HG02884 (cell line): Measurements from ENCODE around the gene KCNK3.
"Not testable (repeated sequence)": the region's sequence is repeated elsewhere in the genome, so short reads cannot be mapped to it uniquely, and the experiment has no call there.

Experiments used
- ATAC-seq: cut with Tn5 transposase; IDR thresholded peaks from one replicate; pipeline ENCODE4 v1.9.1; 2021; ENCODE audit warnings: mild to moderate bottlenecking, moderate library complexity; ENCODE audit not compliant: unreplicated experiment

KCNK3 gene

DNA sequence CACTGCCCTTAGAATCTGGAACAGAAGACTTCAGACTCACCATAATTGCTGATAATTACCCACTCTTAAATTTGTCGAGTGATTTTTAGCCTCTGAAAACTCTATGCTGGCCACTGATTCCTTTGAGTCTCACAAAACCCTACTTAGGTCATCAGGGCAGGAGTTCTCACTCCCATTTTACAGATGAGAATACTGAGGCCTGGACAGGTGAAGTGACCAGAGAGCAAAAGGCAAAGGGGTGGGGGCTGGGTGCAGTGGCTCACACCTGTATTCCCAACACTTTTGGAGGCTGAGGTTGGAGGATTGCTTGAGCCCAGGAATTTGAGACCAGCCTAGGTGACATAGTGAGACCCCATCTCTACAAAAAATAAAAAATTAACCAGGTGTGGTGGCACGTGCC is 36.8 kb downstream of the KCNK3 start:
- no peak for ATAC-seq

DNA sequence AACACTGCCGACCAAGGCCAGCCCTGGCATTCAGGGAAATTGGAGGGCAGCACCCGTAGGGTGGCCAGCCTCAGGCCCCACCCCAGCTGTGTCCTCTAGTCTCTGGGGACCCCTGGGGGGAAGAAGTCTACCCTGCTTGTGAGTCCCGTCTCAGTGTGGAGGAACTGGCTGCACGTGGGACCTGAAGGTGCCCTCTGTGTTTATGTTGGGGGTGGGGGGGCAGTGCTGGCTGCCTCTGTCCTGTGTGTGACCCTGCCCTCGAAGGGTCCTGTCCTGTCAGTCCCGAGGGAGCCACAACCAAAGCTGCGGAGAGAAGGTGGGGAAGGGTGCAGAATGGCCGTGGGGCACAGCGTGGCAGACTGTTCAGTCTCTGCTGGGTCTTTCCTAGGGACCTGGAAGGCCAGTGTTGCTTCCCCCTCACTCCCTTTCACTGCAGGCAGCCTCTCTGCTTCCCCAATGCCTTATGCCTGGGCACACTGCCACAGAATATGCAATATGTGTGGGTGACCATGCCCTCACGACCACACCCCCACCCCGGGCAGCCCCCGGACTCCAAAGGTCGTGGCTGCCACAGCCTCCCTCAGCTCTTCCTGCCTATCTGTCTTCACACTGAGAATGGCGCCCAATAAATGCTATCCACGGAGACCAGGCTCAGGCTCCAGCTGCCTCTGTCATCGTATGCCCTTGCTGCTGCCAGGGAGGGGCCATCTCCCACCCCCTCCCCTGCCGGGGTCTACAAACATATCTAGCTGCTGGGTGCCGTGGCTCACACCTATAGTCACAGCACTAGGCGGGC is 38.2 kb downstream of the KCNK3 start:
- no peak for ATAC-seq

DNA sequence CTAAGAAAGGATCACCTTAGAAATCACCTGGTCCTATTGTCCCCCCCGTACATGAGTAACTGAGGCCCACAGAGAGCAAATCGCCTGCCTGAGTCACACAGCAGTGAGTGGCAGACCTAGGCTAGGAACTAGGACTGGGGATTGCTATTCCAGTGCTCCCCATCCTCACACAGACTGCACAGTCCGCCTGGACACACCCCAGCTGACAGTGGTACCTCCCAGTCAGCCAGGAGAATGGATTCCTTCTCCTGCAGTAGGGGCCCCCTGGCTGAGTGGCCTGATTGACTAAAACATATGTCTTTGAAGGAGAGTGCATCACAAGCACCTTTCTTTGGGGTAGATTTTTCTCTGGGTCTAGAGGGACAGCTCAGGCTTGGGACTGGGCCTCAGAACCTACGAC is 39.2 kb downstream of the KCNK3 start:
- no peak for ATAC-seq

DNA sequence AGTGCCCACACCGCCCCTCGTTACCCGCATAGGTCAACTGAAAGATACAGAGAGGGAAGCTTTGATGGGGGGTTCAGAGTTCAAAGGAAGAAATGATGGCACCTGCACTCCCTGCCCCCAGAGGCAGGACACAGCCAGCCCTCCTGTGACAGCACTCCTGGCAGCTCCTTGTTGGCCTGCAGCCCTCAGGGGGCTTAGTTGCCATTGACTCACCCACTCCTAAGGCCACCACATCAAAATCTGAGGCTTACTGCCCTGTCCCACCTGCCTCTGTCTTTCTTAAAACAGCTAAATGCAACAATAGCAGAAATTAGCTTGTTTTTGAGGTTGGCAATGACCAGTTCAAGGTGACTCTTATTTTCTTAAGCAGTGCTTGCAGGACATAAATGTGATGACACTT is 39.9 kb downstream of the KCNK3 start:
- no peak for ATAC-seq

DNA sequence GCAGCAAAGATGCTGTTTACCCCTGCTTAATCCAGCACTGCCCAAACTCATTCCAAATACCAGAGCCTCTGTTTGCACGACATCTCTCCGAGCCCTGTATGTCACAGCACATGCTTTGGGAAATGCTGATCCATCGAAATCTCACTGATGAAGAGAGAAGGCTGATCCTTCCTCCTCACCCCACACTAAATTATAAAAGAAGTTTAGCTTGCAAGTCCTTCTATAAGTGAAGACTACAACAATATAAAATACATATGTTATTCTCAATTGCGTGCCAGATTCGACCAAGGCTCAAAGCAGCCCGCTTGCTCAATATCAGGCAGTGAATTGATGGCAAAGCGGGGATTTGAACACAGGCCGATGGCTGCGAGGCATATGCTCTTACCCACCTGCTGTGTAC is 40.9 kb downstream of the KCNK3 start:
- no peak for ATAC-seq

DNA sequence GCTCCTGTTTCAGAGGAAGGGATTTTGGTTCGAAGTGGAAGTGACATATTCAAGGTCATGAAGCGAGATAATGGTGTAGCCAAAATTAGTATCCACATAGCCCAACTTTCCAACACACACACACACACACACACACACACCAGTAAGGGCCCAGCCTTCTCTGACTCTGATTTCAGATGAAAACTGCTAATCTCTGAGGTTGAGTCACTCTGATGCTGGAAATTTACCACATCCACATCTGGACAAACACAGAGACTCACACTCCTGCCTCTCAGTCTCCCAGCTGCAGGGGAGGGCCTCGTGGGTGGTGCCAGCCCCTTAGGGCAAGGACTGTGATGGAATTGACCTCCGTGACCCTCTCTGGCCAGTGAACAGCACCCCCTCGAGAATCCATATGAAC is 42.6 kb downstream of the KCNK3 start:
- ATAC-seq: no peak

DNA sequence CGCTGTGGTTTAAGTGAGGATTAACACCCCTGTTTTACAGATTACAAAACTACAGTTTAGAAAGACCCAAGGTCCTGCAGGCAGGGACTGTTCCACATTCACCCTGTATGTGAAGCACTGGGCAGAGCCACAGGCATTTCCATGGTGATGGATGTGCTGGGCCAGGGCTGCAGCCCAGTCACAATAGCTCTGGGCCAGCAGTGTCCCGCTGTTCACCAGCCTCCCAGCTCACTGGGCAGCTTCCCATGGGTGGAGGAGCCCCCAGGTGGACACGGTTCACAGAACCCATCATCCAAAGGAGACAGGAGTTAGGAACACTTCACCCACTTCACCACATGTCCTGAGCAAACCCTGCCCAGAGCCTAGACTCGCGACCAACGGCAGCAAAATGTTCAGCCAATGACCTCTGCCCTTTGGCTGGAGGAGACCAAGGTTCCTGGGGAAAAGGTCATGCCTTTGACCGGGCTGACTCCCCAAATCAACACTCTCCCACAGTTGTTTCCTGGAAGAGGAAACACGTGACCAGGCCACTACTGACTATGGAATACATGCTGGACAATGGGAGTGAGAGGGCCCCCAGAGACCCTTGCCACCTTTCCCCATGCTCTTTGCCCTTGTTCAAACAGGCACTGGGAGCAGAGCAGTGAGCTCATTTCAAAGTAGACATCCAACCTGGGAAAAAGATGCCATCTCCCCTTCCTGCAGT is 43.5 kb downstream of the KCNK3 start:
- ATAC-seq: no peak

DNA sequence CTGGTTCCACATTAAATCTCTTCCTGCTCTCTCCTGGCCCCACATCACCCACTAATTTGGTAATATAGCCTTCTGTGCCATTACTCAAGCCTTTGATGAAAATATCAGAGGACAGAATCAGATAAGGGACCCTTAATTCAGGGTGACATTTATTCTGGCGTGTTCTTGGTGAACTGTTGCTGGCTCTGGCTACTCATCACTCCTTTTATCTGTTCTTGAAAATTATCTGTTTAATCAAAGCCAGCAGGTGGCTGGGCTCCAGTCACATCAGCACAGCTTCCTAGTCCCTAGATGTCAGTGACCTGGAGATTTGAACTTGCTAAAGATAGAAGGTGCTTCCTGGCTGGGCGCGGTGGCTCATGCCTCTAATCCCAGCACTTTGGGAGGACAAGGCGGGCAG is 44.7 kb downstream of the KCNK3 start:
- ATAC-seq: no peak

DNA sequence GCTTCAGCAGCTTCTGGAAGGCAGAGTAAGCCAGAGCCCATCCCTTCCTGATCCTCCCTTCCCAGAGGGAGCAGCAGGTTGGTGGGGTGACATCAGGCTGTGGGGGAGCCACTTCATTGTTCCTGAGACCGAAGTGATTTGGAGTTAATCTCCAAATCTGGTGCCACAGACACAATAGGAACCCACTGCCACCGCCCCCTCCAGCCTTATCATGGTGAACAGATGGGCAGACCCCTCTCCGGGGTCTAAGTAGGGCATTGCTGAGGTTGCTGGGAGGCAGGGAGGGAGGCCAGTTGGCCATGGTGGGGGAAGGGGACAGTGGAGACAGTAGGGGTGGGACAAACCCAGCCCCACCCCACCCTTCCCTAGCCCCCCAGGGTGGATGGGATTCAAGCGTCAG is 46.0 kb downstream of the KCNK3 start:
- no peak for ATAC-seq

DNA sequence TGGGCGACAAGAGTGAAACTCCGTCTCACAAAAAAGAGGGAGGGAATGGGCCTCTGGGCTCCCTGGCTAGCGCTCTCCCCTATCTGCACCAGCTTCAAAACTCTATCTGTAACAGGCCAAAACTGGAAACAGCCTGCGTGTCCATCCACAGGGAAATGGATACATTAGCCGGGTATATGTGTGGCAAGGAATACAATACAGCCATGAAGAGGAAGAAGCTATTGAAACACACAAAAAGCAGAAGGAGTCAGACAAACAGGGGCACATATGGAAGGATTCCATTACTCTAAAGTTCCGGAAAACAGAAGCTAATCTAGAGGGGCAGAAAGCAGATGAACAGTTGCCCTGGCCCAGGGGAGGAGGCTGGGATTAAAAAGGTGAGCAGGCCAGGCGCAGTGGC is 47.0 kb downstream of the KCNK3 start:
- ATAC-seq: no peak

DNA sequence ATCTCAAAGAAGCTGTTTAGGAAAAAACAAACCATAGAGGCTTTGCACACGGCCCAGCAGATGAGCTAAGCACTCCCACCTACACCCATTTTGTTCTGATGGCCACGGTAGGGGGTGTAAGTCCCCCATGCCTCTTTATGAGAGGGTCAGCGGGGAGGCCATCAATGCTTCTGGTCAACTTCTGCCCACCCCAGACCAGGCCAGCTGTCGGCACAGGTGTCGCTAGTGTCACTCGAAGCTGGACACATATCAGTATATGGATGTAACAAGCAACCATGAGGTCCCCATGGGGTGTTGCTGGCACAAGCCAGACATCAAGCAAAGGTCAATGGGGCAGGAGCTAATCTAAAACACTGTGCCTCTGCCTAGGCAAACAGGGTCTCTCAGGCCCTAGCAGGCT is 47.8 kb downstream of the KCNK3 start:
- ATAC-seq: no peak

DNA sequence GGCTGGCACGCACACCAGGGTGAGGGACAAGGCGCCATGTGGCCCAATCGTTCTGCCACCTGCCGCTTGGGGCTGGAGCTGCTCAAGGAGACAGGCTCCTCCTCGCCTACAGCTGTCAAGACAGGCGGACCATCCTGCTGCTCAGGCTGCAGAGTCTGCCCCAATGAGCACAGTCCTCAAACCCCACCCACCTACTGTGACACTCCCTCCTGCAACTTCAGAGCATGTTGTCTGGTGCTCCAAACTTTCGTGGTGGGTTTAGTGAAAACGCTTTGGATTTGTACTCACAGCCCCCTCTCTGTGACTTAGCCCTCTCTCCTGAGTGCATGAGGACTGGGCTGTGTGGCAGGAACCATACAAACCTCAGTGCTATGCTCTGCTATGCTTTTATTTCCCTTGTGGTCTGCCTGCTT is 48.4 kb downstream of the KCNK3 start:
- ATAC-seq: no peak

DNA sequence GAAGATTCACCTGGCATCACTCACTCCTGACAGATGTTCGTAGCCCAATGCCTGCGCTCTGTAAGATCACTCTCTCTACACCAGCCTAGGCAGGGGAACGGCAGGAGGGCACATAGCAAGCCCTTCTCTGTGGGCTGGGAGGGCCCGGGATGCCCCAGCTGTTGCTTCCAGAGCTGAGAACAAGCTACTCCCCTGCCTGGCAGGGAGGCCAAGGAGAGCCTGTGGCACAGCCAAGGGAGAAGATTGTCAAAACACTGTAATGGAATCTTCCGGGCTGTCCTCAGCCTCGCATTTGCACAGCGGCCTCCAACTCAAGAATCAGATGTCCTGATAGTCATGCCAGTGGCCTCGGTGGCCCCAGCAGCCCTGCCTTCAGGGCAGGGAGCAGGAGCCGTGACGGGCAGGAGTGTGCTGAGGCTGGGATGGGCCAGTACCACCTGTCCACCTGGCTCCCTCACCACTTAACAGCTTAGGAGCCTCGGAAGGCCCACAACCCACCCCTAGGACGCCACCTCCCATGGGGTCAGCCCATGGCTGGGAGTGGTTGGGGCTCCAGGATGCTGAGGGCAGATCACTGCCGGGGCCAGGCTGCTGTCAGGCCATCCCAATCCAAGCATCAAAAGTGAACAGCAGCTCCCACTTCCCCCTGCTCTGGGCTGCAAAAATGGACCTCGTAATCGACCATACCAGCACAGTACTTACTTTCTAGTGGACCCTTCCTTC is 49.7 kb downstream of the KCNK3 start:
- ATAC-seq: no peak

DNA sequence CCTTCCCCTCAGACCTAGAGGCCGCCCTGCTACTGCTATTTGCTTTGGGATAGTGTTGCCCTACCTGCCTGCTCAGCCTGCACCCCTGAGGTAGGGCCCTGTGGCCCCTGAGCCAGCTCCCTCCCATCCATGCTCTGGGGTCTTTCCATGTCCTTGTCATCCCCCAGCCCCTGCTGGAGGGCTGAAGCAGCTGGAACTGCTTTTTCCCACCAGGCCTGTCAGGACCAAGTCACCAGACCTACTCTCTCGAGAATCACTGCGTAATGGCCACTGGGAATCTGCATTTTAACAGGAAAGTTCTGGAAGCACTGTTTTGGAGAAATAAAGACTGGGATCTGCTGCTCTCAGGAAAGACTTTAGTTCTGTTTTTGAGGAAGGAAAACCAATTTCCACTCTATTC is 51.3 kb downstream of the KCNK3 start:
- no peak for ATAC-seq

DNA sequence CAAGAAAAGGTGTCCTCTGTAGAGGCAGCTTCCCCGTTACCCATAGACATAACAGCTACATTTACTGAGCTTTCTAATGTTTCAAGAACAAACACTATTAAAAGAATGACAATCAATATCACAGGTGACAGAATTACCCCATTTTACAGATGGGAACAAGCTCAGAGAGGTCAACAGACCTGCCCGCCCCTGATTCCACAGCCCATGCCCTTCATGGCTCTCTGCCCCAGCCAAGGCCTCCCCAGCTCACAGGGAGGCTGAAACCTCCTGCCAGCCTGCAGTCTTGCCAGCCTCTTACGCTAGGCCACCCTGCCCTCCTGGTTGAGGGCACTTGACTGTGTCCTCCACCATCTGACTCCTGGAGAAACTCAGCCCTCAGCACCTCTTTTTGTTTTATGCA is 52.4 kb downstream of the KCNK3 start:
- ATAC-seq: no peak

DNA sequence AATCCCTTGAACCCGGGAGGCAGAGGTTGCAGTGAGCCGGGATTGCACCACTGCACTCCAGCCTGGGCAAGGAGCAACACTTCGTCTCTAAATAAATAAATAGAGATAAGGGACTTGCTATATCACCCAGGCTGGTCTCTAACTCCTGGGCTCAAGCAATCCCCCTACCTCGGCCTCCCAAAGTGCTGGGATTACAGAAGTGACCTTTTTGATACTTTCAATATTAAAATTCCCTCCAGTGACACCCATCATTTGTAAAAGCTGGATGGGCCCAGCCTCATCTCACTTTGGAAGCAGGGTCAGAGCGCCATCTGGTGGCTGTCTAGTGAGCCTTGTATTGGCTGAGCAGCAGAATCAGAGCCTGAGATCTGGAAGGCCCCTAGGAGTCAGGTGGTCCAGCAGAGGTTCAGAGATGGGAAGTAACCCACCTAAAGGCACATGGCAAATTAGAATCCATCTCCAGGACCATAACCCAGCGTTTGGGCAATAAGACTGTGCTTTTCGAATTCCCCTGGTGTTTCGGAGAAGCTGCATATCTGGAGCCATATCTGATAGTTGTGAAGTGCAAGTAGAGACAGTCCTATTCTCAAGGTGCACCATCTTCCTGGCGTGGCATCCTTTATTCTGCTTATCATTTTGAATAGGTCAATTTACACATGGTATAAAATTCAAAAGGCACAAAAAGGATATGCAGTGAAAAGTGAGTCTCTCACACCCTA is 53.2 kb downstream of the KCNK3 start:
- ATAC-seq: no peak

DNA sequence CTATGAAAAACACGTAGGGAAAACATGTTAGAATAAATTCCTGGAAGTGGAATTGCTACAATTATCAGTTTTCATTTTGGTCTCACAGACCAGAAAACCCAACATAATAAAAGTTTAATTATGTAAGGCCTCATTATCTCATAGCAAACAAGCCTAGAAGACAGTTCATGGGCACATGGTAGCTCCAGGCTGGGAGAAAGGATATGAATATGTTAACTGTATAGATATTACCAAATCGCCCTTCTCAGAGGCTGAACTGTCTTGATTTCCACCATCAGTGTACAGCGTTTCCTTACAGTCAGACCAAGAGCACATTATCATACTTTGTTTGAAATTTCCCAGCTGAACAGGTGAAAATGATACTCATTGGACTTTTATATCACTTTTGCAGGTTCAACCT is 54.4 kb downstream of the KCNK3 start:
- ATAC-seq: no peak

DNA sequence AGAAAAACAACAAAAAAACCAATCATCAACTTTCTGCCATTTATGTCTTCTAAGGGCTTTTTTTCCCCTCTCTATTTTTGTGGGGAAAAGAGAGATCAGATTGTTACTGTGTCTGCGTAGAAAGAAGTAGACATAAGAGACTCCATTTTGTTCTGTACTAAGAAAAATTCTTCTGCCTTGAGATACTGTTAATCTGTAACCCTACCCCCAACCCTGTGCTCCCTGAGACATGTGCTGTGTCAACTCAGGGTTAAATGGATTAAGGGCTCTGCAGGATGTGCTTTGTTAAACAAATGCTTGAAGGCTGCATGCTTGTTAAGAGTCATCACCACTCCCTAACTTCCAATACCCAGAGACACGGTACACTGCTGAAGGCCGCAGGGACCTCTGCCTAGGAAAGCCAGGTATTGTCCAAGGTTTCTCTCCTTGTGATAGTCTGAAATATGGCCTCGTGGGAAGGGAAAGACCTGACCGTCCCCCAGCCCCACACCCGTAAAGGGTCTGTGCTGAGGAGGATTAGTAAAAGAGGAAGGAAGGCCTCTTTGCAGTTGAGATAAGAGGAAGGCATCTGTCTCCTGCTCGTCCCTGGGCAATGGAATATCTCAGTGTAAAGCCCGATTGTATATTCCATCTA is 57.4 kb downstream of the KCNK3 start:
- ATAC-seq: not testable (repeated sequence)

DNA sequence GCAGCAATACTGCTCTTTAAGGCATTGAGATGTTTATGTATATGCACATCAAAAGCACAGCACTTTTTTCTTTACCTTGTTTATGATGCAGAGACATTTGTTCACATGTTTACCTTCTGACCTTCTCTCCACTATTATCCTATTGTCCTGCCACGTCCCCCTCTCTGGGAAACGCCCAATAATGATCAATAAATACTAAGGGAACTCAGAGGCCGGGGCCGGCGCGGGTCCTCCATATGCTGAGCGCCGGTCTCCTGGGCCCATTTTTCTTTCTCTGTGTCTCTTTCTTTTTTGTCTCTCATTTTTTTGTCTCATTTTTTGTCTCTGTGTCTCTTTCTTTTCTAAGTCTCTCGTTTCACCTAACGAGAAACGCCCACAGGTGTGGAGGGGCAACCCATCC is 57.9 kb downstream of the KCNK3 start:
- ATAC-seq: not testable (repeated sequence)

DNA sequence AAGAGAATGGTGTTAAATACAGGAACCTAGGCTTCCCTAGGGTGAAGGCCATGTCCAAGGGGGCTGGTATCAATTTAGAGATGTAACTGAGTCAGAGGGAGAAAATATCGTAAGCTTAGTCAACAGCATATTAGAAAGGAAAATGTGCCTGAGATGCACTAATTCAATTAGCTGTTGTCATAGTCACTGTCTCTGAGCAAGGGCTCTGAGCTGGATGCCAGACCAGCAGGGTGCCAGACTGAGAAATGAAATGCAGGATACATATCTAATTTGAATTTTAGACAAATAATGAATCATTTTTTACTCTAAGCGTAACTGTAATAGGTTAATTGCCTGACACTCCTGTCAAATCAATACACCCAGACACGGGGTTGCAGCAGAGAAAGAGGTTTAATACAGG is 60.1 kb downstream of the KCNK3 start:
- no peak for ATAC-seq

DNA sequence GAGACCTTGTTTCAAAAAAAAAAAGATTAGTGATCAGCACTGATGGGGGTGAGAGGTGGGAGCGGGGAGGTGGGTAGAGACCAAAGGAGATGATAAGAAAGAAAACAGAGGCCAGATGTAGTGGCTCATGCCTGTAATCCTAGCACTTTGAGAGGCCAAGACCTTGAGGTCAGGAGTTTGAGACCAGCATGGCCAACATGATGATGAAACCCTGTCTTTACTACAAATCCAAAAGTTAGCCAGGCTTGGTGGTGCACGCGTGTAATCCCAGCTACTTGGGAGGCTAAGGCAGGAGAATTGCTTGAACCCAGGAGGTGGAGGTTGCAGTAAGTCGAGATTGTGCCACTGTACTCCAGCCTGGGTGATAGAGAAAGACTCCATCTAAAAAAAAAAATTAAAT is 62.0 kb downstream of the KCNK3 start:
- ATAC-seq: no peak
